ENCODE data around the gene KCNQ1.

KCNQ1 gene

GRCh38 chr11:2898366-2899079 lies 453.7 kb downstream of the KCNQ1 start:
- no peak overlapping the region for H2AFZ ChIP-seq (ENCODE audit: low read length)

More at GRCh38 chr11:2898366-2899079, 453.7 kb downstream of the KCNQ1 start:
- no peaks in the 10 kb centered on the region for H3K27me3 ChIP-seq (ENCODE audit: insufficient read depth, low read length, poor library complexity, severe bottlenecking)
- no peaks in the 10 kb centered on the region for H3K36me3 ChIP-seq (ENCODE audit: insufficient read depth, low read length)
- peaks cover 53% of the 10 kb centered on the region for H3K4me1 ChIP-seq (ENCODE audit: insufficient read depth, low read length, poor library complexity, severe bottlenecking)
- TF ChIP-seq, protein P1, sequence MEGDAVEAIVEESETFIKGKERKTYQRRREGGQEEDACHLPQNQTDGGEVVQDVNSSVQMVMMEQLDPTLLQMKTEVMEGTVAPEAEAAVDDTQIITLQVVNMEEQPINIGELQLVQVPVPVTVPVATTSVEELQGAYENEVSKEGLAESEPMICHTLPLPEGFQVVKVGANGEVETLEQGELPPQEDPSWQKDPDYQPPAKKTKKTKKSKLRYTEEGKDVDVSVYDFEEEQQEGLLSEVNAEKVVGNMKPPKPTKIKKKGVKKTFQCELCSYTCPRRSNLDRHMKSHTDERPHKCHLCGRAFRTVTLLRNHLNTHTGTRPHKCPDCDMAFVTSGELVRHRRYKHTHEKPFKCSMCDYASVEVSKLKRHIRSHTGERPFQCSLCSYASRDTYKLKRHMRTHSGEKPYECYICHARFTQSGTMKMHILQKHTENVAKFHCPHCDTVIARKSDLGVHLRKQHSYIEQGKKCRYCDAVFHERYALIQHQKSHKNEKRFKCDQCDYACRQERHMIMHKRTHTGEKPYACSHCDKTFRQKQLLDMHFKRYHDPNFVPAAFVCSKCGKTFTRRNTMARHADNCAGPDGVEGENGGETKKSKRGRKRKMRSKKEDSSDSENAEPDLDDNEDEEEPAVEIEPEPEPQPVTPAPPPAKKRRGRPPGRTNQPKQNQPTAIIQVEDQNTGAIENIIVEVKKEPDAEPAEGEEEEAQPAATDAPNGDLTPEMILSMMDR (conservative IDR thresholded peaks at IDR 0.05; ENCODE audit: low read length): no peak
- TF ChIP-seq EZH2phosphoT487 (IDR thresholded peaks at IDR 0.05; ENCODE audit: borderline replicate concordance): no peak
- no peaks in the 10 kb centered on the region for H3K9me3 ChIP-seq (ENCODE audit: insufficient read depth, low read depth, low read length)
- H3K9ac ChIP-seq (ENCODE audit: low read depth, low read length, poor library complexity, severe bottlenecking): peak overlapping the region; percentile 79
- H3K4me3 ChIP-seq (ENCODE audit: low read length, poor library complexity, severe bottlenecking): peak overlapping the region; percentile 61
- H3K9me2 ChIP-seq (replicated peaks; ENCODE audit: low read depth, low read length): no peaks in the 10 kb centered on the region
- H3K4me2 ChIP-seq (ENCODE audit: low read depth, low read length, poor library complexity, severe bottlenecking): peak overlapping the region; percentile 74
- H3F3A ChIP-seq (ENCODE audit: low read depth): no peaks in the 10 kb centered on the region
- no peaks in the 10 kb centered on the region for H4K20me1 ChIP-seq (ENCODE audit: insufficient read depth, low read length, poor library complexity, severe bottlenecking)
- peaks cover 11% of the 10 kb centered on the region; the same call in 1 of the 2 replicates for H3K79me2 ChIP-seq (ENCODE audit: insufficient read depth, low read length)

All from Loucy (cell line).